ENCODE results near the gene TUBA3D.

GRCh38 chr2:131493199-131493968 is 17.5 kb downstream of the TUBA3D start:
- TF ChIP-seq BHLHE40 (IDR thresholded peaks at IDR 0.05; ENCODE audit: borderline replicate concordance) = no peak
- TF ChIP-seq SP1 (IDR thresholded peaks at IDR 0.05) = no peak
- no peak for TF ChIP-seq FOXA1 (IDR thresholded peaks at IDR 0.05)
- no peak for TF ChIP-seq ELF4 (IDR thresholded peaks at IDR 0.05)
- TF ChIP-seq FOXM1 (IDR thresholded peaks at IDR 0.05; ENCODE audit: borderline replicate concordance) = no peak
- no peak for TF ChIP-seq NFRKB (IDR thresholded peaks at IDR 0.05)
- TF ChIP-seq FOXK2 (IDR thresholded peaks at IDR 0.05) = no peak
- TF ChIP-seq TARDBP (IDR thresholded peaks at IDR 0.05) = no peak
- no peak for TF ChIP-seq ARNT (IDR thresholded peaks at IDR 0.05)
- no peak for TF ChIP-seq LEF1 (IDR thresholded peaks at IDR 0.05; ENCODE audit: borderline replicate concordance)
- TF ChIP-seq SUZ12 (IDR thresholded peaks at IDR 0.05) = no peak
- no peak for TF ChIP-seq ZNF384 (IDR thresholded peaks at IDR 0.05)
